ENCODE results near the gene ATP1A1. TPM values are rescaled to one million over a fixed set of nuclear protein-coding genes. Genes with fewer than 3 reads are reported as not detected.

Gene ATP1A1
- total RNA-seq, 4 donors from 2014 or later: 88.5 to 222 (median 156) TPM

DNA sequence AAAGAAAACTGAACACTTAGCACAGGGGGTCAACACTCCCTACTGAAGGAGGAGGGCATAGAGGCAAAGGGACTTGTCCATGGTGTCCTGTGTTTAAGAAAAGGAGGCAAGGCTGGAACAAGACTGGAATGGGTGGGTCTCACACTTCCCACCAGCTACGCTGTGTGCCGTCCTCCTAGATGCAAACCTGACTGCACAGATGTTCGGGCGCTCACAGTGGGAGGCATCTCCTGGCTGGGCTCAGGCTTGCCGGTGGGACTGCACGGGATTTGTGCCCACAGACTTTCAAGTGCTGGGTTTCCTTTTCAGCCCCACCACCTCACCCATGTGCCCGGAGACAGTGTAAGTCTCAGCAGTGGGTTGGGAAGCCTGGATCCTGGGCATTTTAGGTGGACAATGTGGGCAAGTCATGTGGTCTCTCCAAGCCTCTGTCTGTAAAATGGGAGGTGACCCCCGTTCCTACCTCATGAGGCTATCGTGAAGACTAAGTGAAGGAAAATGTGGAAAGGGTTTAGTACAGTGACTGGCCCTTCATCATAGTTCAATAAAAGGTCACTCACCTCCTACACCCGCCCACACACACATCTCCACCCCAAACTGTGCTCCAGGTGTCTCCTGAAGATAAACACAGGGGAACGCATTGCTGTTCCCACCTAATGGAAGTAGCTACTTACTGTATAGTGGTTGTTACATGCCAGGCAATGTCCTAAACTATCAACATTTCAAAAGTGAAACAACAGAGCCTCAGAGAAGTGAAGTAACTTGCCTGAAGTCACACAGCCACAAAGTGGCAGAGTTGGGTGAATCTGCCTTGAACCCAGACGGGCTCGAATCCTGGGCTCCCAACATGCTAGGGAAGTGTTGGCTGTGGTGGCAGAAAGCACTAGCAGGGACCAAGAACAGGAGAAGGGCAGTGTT, 36.0 kb downstream of the ATP1A1 start:
- TF ChIP-seq, protein P1, sequence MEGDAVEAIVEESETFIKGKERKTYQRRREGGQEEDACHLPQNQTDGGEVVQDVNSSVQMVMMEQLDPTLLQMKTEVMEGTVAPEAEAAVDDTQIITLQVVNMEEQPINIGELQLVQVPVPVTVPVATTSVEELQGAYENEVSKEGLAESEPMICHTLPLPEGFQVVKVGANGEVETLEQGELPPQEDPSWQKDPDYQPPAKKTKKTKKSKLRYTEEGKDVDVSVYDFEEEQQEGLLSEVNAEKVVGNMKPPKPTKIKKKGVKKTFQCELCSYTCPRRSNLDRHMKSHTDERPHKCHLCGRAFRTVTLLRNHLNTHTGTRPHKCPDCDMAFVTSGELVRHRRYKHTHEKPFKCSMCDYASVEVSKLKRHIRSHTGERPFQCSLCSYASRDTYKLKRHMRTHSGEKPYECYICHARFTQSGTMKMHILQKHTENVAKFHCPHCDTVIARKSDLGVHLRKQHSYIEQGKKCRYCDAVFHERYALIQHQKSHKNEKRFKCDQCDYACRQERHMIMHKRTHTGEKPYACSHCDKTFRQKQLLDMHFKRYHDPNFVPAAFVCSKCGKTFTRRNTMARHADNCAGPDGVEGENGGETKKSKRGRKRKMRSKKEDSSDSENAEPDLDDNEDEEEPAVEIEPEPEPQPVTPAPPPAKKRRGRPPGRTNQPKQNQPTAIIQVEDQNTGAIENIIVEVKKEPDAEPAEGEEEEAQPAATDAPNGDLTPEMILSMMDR (IDR thresholded peaks at IDR 0.05; ENCODE audit: low read depth): no peak

DNA sequence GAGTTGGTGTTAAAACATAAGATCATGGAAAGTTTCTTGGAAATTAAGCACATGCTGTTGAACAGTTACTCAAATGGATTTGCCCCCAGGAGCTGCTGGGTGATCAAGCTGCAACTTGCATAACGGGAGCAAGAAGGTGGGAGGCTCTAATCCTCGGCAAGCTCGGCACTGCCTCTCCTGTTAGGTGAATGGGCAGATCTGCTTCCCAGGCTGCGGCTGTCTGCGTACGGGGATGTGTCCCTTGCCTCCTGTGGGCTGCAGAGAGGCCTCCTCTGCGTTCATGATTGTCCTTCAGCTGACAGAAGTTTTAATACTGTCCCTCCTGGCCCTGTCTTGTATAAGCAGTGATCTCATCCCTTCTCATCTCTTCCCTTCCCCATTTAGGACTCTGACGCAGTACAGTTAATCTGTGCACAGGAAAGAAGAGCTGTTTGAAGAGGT, 36.7 kb downstream of the ATP1A1 start:
- TF ChIP-seq, protein P1 (IDR thresholded peaks at IDR 0.05; ENCODE audit: low read depth): no peak

DNA sequence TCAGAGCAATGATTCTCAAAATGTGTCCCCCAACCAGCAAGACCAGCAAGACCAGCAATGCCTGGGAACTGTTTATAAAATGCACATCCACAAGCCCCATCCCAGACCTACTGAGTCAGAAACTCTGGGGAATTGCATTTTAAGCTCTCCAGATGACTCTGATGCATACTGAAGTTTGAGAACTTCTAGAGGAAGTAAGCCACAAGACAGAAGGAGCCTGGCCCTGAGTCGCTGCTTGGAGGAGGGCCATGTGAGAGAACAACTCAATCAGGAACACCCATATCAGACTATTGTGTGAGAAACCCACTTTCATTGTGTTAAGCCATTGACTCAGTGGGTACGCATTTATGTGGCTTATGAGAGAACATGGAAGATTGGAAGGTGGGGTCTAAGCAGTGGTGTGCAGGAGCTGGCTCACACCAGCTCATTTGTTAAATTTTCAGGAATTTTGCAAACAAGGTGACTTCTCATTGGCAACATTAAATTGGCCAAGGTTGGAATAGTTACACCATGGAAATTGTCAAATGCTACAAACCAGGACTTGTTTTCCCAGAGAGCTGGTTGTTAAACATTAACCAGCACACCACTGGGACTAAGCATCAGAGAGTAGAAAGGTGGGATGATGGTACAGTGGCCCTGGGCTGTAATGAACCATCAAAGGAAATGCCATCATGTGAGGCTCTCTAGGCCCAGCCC, 38.9 kb downstream of the ATP1A1 start:
- TF ChIP-seq, protein P1 (IDR thresholded peaks at IDR 0.05; ENCODE audit: low read depth): no peak

DNA sequence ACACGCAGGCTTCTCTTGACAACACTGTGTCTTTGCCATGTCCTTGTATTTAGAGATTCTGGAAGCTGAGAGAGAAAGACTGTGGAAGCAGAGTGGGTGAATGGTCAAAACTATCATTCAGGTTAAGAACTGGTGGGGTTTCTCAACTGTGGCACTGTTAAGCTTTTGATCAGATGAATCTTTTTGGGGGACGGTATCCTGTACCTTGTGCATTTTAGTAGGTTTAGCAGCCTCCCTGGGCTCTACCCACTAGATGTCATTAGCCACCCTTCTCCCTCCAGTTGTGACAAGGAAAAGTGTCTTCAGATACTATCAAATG, 39.4 kb downstream of the ATP1A1 start:
- TF ChIP-seq, protein P1 (IDR thresholded peaks at IDR 0.05; ENCODE audit: low read depth): no peak

DNA sequence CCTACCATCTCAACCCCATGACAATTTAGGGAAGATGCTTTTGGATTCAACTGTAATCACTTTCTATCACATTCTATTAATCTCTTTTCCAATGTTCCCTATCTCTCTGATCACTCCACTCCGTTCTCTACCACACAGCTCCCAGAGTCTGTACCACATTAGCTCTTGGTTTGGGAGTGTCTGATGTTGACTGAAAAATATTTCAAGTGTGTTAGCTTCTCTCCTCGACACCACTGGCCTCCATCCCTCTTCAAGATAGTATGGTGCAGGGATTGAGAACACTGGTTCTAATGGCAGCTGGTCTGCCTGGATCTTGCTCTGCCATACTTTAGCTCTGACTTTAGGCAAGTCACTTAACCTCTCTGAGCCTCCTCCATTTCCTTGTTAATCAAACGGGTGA, 39.9 kb downstream of the ATP1A1 start:
- TF ChIP-seq, protein P1 (IDR thresholded peaks at IDR 0.05; ENCODE audit: low read depth): no peak

DNA sequence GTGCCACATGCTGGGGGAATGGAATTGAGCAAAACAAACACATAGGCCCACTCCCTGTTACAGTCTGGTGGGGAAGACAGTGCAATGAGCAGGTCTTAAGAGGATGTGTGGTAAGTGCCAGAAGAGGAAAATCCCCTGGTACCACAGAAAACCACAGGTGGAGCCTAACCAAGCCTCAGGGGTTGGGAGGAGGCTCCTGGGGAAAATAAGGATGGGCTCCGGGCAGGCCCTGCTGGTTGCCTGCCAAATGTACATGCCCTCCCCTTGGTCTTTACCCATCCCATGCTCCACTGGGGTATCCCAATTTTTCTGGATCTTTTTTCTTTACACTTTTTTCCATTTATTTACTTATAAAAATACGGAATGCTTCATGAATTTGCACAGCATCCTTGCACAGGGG, 40.4 kb downstream of the ATP1A1 start:
- TF ChIP-seq, protein P1 (IDR thresholded peaks at IDR 0.05; ENCODE audit: low read depth): no peak

DNA sequence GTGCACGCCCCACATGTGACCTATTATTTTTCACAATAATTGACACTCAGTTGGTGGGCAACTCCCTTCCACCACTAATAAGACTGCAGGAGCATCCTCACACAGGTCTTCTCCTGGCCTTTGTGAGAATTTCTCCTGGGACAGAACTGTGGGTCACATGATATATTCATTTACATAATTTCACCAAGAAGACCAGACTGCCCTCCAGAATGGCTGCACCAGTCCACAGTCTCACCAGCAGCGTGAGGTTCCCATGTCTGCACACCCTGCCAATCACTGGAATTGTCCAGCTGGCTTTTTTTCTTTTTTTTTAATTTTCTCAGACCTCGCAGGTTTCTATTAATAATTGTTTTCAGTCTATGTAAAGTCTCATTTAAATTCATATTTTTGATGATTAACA, 41.3 kb downstream of the ATP1A1 start:
- TF ChIP-seq, protein P1 (IDR thresholded peaks at IDR 0.05; ENCODE audit: low read depth): no peak

All from subcutaneous adipose tissue (tissue), 4 donors.